DOHH2 (cell line): ENCODE results near the gene STX7.

Experiments
- H3F3A ChIP-seq: fragments of 200-600 bp; sonication (generic), shearing (Covaris generic); 2 replicates; pipeline ENCODE4 v1.6.0; 2016; ENCODE audit warnings: antibody characterized with exemption, mild to moderate bottlenecking; ENCODE audit not compliant: control insufficient read depth, insufficient read depth
- H3K27ac ChIP-seq: fragments of 200-600 bp; sonication (generic); 2 replicates; pipeline ENCODE4 v1.5.1; 2014; ENCODE audit warnings: low read depth, mild to moderate bottlenecking, low read length, moderate library complexity
- H3K27me3 ChIP-seq: fragments of 200-600 bp; sonication (generic); 2 replicates; pipeline ENCODE4 v1.6.1; 2014; ENCODE audit warnings: mild to moderate bottlenecking, low read length, mixed read lengths; ENCODE audit not compliant: control insufficient read depth
- H3K36me3 ChIP-seq: fragments of 200-600 bp; sonication (generic); 2 replicates; pipeline ENCODE4 v1.6.1; 2014; ENCODE audit warnings: mild to moderate bottlenecking, low read length, moderate library complexity, mixed read lengths; ENCODE audit not compliant: control insufficient read depth
- H3K4me1 ChIP-seq: fragments of 200-600 bp; sonication (generic); 2 replicates; pipeline ENCODE4 v1.6.1; 2014; ENCODE audit warnings: mild to moderate bottlenecking, low read length, mixed read lengths; ENCODE audit not compliant: control insufficient read depth
- H3K4me2 ChIP-seq: fragments of 200-600 bp; sonication (generic); 2 replicates; pipeline ENCODE4 v1.6.0; 2014; ENCODE audit warnings: mild to moderate bottlenecking, low read length, moderate library complexity
- H3K4me3 ChIP-seq: fragments of 200-600 bp; sonication (generic); 2 replicates; pipeline ENCODE4 v1.5.1; 2014; ENCODE audit warnings: mild to moderate bottlenecking, low read length, mixed read lengths
- H3K79me2 ChIP-seq: fragments of 200-600 bp; sonication (generic); 2 replicates; pipeline ENCODE4 v1.6.1; 2014; ENCODE audit warnings: mild to moderate bottlenecking, low read length, mixed read lengths; ENCODE audit not compliant: control insufficient read depth
- H3K9me2 ChIP-seq: fragments of 200-600 bp; sonication (generic); replicated peaks from 2 replicates; pipeline ENCODE4 v1.6.1; 2014; ENCODE audit warnings: mild to moderate bottlenecking, low read length, mixed read lengths; ENCODE audit not compliant: control insufficient read depth
- H3K9me3 ChIP-seq: fragments of 200-600 bp; sonication (generic); 2 replicates; pipeline ENCODE4 v1.6.1; 2014; ENCODE audit warnings: antibody characterized with exemption, low read length, mixed read lengths; ENCODE audit not compliant: control insufficient read depth, insufficient read depth
- H4K20me1 ChIP-seq: fragments of 200-600 bp; sonication (generic); 2 replicates; pipeline ENCODE4 v1.6.0; 2014; ENCODE audit warnings: low read depth, mild to moderate bottlenecking, antibody characterized with exemption, low read length, moderate library complexity; ENCODE audit not compliant: control insufficient read depth, insufficient read depth
- CTCF ChIP-seq: fragments of 200-600 bp; sonication (generic); IDR thresholded peaks from one replicate; pipeline ENCODE4 v1.5.1; 2014; ENCODE audit warnings: antibody characterized with exemption, mild to moderate bottlenecking, low read depth, low read length; ENCODE audit not compliant: poor library complexity, severe bottlenecking
- EZH2phosphoT487 ChIP-seq: fragments of 200-600 bp; sonication (generic); IDR thresholded peaks from 2 replicates; pipeline ENCODE4 v1.6.1; 2017; ENCODE audit warnings: borderline replicate concordance, mild to moderate bottlenecking, antibody characterized with exemption, low read length, moderate library complexity, mixed read lengths

STX7 gene

DNA sequence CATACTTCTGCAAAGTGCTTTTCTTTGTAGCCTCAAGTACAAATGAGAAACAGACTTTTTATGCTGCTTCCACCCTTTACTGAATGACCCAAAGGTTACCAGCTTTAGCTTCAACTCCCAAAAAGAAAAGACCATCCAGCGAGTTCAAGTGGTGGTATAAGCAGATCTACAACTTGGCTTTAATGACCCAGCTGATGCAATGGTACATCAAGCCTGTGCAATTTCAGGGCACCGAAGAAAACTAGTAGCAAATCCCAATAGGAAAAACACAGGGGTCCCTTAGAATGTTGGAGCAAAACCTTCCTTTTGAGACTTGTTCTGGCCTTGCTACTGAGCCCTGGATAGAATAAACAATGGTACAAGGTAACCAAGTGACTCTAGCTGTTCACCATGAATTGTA lies 33.8 kb downstream of the STX7 start:
- TF ChIP-seq CTCF (no peak), EZH2phosphoT487 (no peak)
- Histone ChIP-seq H3K4me3 (no peak overlapping the region), H3K27ac (no peak overlapping the region), H3K36me3 (peaks cover 88% of the 10 kb centered on the region), H3K4me1 (peaks cover 58% of the 10 kb centered on the region), H3K79me2 (peaks cover 99% of the 10 kb centered on the region), H3K27me3 (no peaks in the 10 kb centered on the region), H3K9me2 (no peaks in the 10 kb centered on the region), H4K20me1 (peaks cover 5% of the 10 kb centered on the region; the same call in 1 of the 2 replicates), H3K9me3 (no peaks in the 10 kb centered on the region), H3F3A (peaks cover 12% of the 10 kb centered on the region; the same call in 1 of the 2 replicates), H3K4me2 (no peak overlapping the region)

DNA sequence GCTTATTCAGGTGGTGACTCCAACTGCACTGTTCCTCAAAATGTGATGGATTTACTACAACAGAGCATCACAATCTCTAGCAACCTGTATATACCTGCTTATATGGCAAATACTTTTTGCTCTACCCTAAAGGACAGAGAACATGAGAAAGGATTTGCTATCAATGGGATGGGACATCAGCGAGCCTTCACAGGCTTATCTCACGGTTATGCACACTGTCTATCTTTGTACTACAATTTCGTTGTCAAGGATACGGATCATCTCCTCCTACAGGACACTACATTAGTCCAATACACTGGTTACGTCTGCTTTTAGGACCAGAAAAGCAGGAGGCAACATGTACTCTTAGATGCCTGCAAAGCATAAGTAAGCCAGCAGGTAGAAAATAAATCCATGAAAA lies 34.2 kb downstream of the STX7 start:
- no peaks in the 10 kb centered on the region for H3K9me2 ChIP-seq
- peaks cover 5% of the 10 kb centered on the region; the same call in 1 of the 2 replicates for H4K20me1 ChIP-seq
- no peaks in the 10 kb centered on the region for H3K27me3 ChIP-seq
- no peak overlapping the region for H3K4me2 ChIP-seq
- peaks cover 97% of the 10 kb centered on the region for H3K79me2 ChIP-seq
- peaks cover 12% of the 10 kb centered on the region; the same call in 1 of the 2 replicates for H3F3A ChIP-seq
- no peak for TF ChIP-seq EZH2phosphoT487
- no peak for TF ChIP-seq CTCF
- no peak overlapping the region for H3K27ac ChIP-seq
- no peak overlapping the region for H3K4me3 ChIP-seq
- H3K9me3 ChIP-seq, result no peaks in the 10 kb centered on the region
- peaks cover 54% of the 10 kb centered on the region for H3K4me1 ChIP-seq
- peaks cover 88% of the 10 kb centered on the region for H3K36me3 ChIP-seq

GRCh38 chr6:132478266-132478665 lies 34.6 kb downstream of the STX7 start:
- H3F3A ChIP-seq, result peaks cover 12% of the 10 kb centered on the region; the same call in 1 of the 2 replicates
- TF ChIP-seq CTCF (no peak), EZH2phosphoT487 (no peak)
- H3K36me3 ChIP-seq, result peaks cover 87% of the 10 kb centered on the region
- H3K4me1 ChIP-seq, result peaks cover 50% of the 10 kb centered on the region
- peaks cover 5% of the 10 kb centered on the region; the same call in 1 of the 2 replicates for H4K20me1 ChIP-seq
- H3K4me2 ChIP-seq, result no peak overlapping the region
- no peaks in the 10 kb centered on the region for H3K27me3 ChIP-seq
- no peaks in the 10 kb centered on the region for H3K9me2 ChIP-seq
- H3K4me3 ChIP-seq, result no peak overlapping the region
- peaks cover 95% of the 10 kb centered on the region for H3K79me2 ChIP-seq
- no peaks in the 10 kb centered on the region for H3K9me3 ChIP-seq
- no peak overlapping the region for H3K27ac ChIP-seq
